Stimulated activated naive CD4-positive, alpha-beta T cell treated with Interleukin-2 at 50 U/mL for 16 hours (primary cell): ENCODE measurements around the gene TCF19.

ENCODE experiments used
- DNase-seq: peaks from one replicate; lab custom pipeline; 2025; lab: John Stamatoyannopoulos, UW

The TCF19 gene

GRCh38 chr6:31158140-31158862 lies at the start of gene TCF19:
Gene TCF19, plus strand, starts transcription at chr6:31158589. Its CDS starts 881 bp downstream, at chr6:31159470.
- peak; percentile 99 for DNase-seq

- DNase-seq = no peak
These were observed 47.4 kb upstream of the TCF19 start for GRCh38 chr6:31110825-31111582.

DNA sequence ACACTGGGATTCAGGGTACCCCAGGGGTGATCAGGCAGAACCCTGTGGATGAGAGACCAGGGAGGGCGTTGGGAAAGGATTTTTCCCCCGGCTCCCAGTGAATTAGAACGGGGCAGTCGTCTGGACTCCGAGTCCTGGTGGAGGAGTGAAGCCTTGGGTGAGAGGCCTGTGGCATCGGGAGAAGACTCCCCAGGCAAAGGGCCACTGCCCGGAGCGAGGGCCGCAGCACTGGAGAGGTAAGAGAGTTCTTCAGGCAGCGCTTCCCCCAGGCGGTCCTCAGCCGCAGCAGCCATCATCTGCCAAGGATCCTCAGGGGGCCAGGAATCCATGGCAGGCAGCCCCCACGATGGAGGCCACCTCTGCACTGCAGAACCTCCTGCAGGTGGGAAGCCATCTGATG lies 46.7 kb upstream of the TCF19 start:
- DNase-seq = no peak

- no peak for DNase-seq
These were observed 45.9 kb upstream of the TCF19 start, which contains the start of gene C6orf15 for GRCh38 chr6:31112478-31112877. Gene C6orf15, minus strand, starts transcription at chr6:31112575. Its CDS starts 20 bp downstream, at chr6:31112555.

DNA sequence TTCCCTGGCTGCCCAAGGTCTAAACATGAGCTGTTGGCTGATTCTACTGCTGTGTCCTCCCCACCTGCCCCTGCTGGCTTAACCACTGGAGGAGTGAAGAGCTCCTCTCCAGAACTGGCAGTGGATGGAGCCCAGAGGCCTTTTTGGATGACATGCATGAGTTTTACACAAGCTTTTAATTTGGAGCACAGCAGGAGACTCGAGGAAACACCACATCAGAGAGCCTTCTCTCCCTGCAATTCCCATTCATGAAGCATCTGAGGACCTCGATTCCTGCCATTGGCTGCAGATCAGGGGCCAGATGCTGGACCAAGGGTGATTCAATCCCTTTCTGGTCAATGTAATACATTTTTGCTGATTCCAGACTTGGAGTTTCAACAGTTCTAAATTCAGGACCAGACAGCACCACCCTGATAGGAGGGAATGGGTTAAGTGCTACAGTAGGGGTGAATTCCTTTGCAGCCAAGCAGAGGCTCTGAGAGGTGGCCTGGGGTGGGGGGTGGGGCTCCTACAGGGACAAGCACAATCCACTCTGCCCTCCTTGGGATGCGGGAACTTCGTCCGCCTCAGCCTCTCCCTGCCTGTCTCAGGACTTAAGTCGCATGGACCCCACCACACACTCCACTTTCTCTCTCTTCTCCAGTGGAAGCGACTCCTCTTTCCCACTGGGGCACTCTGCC lies 44.4 kb upstream of the TCF19 start:
- no peak for DNase-seq

DNA sequence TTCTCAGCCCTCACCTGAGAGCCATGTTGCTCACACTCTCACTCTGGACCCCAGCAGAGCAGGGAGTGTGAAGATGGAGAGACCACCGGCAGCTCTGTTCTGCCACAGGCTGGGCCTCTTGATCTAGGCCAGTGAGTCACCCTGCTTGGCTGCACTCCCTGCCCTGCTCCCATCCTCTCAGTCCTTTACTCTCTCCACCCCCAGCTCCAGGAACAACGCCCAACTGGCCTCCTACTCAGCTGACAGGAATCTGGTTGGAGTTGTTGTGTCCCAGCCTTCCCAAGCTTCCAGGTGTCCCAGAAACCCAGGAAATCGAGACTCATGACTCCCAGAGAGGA lies 43.9 kb upstream of the TCF19 start, which contains the start of gene PSORS1C1:
Gene PSORS1C1, plus strand, starts transcription at position 260 of the 338 bp plus-strand sequence. CDS start 14,833 bp downstream, outside the sequence.
- no peak for DNase-seq

- no peak for DNase-seq
These were observed 43.2 kb upstream of the TCF19 start for GRCh38 chr6:31114970-31115849.

DNA sequence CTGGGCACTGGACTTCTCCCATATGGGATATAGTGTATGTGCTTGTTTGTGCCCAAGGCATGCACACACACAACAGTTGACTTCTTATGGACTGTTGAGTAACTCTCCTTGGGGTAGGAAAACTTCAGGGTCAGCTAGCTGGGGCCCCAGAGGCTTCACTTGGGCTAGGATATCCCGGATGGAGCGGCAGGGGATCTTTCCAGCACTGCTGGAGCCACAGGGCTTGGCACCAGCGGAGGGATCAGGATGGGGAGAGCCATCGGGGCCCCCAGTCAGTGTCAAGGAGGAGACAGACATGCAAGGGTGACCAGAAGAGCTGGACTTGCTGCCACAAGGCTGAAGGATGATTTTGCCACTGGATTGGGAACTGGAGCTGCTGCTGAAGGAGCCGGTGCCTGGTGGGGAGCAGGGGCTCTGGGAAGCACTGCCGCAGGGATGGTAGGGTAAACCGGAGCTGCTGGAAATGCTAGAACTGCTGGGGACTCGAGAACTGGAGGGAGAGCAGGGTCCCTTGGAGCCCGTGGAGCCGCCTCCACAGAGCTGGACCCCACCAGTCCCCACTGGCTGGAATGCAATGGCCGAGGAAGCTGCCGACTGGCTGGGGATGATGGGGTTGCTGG lies 42.3 kb upstream of the TCF19 start:
- no peak for DNase-seq

GRCh38 chr6:31116661-31117385 lies 41.6 kb upstream of the TCF19 start:
- no peak for DNase-seq

DNA sequence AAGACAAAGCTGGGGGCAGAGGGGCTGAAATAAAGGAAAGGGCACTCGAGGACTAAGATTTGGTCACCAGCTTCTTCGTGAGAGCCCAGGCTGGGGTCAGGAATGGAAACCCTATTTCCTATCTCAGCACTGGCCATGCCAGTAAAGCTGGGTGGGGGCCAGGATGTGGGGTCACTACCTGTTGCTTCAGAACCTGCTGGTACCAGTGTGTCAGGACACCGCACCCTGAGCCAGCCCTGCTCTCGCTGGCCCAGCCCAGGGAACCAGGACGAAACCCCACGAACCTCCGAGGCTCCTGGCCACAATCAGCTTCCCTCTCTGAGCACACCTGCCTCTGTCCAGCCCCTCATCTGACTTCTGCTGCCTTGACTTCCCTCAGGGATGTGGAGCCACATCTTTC lies 40.2 kb upstream of the TCF19 start:
- no peak for DNase-seq

GRCh38 chr6:31120151-31120915 lies 38.1 kb upstream of the TCF19 start, which contains the start of gene CDSN:
Gene CDSN, minus strand, starts transcription at chr6:31120446. Its CDS starts 27 bp downstream, at chr6:31120419.
- no peak for DNase-seq

DNA sequence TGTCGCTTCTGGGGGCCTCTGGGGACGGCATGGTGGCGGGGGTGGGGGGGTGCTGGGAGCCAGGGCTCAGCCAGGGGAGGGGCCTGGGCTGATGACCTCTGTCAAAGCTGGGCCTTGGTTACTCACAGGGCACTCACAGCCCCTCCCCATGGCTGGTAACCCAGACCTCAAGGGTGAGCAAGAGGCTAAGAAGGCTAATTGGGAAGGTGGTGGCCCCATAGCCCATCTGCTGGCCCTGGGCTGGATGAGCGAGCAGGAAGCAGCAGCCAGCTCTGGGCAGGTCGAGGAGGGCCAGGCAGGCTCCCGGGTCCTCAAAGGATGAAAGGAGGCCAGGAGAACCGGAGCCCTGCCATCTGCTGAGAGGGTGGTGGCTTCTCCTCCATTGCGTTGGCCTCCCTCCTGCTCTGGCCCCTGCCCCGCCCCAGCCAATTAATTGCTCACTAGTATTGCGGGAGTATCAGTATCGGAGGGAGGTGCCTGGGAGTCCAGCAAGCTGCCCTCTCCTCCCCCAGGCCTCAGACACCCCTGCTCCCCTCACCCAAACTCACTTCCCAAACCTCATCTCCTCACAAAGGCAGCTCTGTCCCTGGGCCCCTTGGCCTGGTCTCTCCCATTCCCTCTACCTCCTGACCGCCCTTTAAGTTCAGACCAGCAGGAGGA lies 37.1 kb upstream of the TCF19 start:
- no peak for DNase-seq

DNA sequence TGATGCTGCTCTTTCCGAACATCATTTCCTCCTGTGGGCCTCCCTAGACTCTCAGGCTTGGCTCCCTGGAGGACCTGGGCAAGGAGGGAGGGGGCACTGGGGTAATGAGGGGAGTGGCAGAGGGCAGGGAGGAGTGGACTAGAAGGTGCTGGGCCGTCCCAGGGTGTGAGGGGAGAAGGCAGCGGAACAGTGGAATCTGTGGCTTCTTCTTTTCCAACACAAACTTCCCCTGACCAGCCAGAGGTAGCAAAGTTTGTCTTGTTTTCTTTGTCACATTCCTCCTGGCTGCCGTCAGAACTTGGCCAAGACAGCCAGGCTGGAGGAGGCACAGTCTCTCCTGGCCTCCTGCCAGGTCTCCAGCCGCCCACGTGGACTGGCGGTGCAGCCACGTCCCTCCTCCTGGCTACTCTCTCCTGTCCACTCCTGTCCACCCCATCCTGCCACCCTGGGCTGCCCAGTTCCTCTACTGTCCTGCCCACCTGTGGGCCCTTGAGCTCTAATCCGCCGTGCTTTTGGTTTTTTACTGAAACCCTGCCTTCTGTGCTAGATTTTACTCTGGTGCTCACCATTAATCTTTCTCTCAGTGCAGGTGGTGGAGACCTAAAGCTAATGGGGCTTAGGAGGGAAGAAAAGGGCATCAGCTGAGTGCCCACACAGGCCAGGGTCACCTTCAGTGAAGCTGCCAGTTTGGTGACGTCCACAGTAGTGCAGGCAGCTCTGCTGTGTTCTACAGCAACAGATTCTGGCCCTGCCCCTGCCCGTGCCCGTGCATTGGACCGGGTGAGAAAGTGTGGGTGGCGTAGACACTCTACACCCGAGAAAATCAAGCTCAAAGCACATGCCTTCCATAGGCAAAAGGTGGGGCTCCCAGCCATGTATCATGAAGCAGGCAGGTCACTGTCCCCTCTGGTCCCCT lies 35.3 kb upstream of the TCF19 start:
- no peak for DNase-seq

- no peak for DNase-seq
These were observed 33.2 kb upstream of the TCF19 start for GRCh38 chr6:31125162-31125561.

DNA sequence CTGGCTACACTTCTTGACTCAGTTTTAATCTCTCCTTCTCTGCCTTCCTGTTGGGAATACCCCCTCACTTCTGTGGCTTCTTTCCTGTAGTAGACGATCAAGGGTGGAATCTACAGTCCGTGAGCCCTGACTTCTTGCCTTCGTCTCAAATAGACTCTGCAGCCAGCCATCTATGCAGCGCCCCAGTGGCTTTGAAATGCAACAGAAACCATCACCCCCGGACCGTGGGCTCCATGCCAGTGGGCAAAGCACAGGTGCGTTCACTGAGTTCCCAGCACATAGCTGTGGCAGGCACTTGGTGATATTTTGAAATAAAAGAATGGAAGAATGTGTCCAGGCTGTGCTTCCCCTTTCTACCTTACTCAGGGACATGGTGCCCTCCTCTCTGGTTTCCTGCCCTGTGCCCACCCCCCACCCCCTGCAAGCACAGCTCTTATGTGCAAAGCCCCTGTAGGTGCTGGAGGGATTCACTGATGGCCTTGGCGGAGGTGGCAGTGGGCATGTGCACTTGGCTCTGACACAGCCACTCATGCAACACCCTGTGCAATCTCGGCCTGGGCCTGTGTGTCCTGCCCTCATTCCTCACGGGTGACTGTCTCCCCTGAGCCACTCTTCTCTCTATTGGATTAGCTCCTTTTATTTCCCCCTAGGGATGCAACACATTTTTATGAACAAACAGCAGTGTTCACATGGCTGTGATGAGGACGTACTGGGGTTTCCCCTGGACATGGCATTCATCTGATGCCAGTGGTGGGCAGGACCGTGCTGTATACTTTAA lies 32.6 kb upstream of the TCF19 start:
- no peak for DNase-seq

DNA sequence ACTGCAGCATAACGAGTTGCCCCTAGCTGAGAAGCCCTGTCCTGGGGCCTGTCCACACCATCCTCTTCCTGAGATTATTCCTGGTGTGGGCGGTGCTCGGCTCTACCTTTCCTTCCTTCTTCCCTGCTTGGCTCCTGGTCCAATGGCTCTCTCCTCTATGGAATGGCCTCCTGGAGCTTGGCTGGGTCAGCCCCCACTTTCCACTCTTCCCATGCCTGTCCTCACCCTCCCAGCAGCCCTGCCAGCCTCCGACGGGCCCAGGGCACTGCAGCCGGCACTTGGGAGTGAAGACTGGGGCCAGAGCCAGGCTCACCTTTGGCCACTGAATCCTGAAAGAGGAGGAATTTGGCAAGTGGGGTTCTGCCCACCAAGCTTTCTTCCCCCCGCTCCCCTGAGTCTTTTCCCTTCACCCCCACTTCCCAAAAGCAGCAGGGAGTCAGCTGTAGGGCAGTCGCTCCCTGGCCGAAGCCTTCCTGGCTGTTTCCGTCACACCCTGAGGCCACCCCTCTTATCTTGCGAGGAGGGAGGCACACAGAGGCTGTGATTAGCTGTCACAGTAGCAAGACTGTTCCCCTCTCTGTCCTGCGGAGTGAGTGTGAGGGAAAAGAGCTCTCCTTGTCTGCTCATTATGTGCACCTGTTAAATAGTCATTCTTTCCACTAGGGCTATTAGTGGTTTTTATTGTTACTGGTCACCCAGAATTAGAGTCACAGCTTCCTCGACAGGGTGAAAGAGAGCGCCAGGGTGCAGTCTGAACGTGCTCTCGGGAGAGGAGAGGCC lies 31.8 kb upstream of the TCF19 start:
- DNase-seq = no peak
